HG03521 (cell line): ENCODE measurements around the gene PPP1R11.
"Not testable (repeated sequence)": the region's sequence is repeated elsewhere in the genome, so short reads cannot be mapped to it uniquely, and the experiment has no call there.

Source experiments
- ATAC-seq: cut with Tn5 transposase; IDR thresholded peaks from one replicate; pipeline ENCODE4 v1.9.1; 2021; ENCODE audit warnings: mild to moderate bottlenecking, moderate library complexity; ENCODE audit not compliant: unreplicated experiment

PPP1R11 gene

GRCh38 chr6:30093951-30094661 is 27.1 kb downstream of the PPP1R11 start:
- no peak for ATAC-seq

DNA sequence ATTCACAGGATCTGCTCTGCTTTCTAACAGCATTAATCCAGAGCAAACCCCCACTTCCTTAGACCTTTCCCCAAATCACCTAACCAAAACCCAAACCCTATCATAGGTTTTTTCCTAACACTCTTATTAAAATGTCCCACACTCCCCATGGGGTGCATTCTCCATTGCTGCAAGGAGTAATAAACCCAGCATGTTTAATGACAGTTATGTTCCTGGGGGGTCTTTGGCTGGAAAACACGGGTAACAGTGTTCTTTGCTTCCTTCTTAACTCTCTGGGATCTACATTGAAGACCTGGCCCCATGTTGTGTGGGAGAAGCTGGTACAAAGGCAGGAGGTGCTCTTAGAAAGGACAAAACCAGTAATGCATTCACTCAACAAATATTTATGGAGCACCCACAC is 29.8 kb downstream of the PPP1R11 start:
- ATAC-seq: no peak

DNA sequence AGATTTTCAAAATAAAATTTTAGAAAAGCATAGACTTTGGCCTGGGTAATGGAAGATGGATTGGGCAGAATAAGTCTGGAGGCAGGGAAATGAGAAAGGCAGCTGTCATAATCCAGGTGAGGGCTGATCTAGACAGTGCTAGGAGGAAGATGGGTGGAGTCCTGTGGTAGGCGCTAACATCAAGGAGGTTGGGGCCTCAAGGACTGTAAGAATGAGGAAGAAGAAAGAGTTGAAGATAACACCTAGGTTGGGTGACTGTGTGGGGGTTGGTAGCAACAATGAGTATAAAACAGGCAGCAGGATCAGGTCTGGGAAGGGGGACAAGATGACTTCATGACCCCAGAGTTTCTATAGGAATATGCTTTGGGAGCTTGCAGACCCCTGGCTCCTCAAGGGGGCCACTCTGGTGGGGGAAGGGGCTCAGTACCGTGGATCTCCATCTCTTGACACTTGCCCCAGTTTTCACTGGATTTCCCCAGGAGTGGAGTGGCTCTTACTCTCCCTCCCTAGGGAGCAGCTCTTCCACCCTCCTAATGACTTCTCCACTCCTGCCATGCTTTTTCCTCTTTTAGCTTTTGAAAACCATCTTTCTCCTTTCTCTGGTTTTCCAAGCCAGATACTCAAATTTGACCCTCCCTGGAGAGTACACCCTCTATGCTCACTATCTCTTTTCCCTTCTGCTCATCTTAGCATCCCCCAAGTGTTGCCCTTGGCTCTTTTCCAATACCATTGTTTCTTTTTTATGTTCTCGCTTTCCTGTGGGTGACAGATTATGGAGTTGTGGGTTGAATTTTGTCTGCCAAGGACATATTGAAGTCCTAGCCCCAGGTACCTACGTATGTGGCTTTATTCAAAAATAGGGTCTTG is 31.1 kb downstream of the PPP1R11 start:
- no peak for ATAC-seq

DNA sequence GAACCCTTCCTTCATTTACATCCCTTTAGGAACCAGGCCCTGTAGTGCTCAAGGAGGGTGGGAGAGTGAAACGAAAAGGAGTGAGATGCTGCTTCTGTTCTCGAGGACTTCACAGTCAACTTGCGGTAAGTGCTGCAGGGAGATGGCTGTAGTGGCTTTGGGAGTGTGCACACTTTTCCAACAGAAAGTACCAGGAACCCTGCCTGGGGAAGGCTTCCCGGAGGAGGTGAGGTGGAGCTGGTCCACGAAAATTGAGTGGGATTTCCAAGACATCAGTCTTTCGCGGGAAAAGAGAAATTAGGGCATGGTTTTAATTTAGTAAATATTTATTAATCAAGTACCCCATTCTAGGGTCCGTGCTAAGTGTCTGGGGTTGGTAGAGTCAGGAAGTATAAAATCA is 33.2 kb downstream of the PPP1R11 start:
- ATAC-seq: no peak

GRCh38 chr6:30100585-30101443 is 33.8 kb downstream of the PPP1R11 start:
- no peak for ATAC-seq

GRCh38 chr6:30101444-30102413 is 34.7 kb downstream of the PPP1R11 start:
- peak; percentile 60 for ATAC-seq

GRCh38 chr6:30102414-30102969 is 35.5 kb downstream of the PPP1R11 start:
- no peak for ATAC-seq

- peak; percentile 64 for ATAC-seq
These were observed 36.2 kb downstream of the PPP1R11 start for GRCh38 chr6:30102970-30103871.

GRCh38 chr6:30103872-30104179 is 36.8 kb downstream of the PPP1R11 start:
- no peak for ATAC-seq

GRCh38 chr6:30104661-30105060 is 37.7 kb downstream of the PPP1R11 start:
- ATAC-seq: no peak

DNA sequence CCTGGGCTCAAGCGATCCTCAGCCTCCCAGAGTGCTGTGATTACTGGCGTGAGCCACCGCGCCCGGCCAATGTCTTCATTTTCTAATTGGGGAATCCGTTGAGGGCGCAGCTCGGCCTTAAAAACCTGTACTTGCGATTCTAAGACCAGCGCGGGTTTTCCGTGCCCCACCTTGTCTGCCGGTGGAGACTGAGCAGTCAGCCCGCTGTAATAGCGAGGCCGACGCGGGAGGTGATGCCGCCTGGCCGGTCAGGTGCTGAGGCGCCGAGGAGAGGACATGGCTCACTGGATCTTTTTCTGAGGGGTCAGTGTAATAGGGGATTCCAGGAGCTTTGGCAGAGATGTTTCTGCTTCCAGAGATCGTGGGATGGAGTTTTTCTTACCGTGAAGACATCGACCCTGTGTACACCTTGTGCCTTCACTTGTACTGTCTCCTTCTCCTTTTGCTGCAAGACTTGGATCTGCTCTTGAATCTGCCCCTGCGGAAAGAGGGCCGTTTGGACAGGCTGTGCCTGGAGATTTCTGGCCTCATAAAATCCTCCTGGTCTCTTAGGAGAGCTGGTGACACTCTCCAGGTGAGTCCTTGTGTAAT is 44.4 kb downstream of the PPP1R11 start:
- ATAC-seq: no peak

GRCh38 chr6:30112402-30112994 is 45.5 kb downstream of the PPP1R11 start:
- no peak for ATAC-seq

- ATAC-seq: no peak
These were observed 46.2 kb downstream of the PPP1R11 start, which contains the start of gene TRIM31 for GRCh38 chr6:30113003-30113759. Gene TRIM31, minus strand, starts transcription at chr6:30113090. Its CDS starts 285 bp downstream, at chr6:30112805.

GRCh38 chr6:30113841-30114240 is 46.8 kb downstream of the PPP1R11 start:
- no peak for ATAC-seq

DNA sequence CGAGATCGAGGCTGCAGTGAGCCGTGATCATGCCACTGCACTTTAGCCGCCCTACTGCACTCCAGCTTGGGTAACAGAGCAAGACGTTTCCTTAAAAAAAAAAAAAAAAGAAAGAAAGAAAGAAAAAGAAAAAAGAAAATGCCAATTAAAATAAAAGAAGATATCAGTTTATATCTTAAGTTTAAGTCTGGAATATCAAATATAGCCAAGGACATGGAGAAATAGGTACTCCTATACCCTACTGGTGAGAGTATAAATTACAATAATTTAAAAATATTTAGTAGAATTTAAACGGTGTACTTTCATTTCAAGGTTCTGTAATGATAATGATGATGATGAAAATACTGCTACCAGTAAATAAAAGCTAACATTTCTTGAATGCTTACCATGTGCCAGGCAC is 49.7 kb downstream of the PPP1R11 start:
- ATAC-seq: no peak

DNA sequence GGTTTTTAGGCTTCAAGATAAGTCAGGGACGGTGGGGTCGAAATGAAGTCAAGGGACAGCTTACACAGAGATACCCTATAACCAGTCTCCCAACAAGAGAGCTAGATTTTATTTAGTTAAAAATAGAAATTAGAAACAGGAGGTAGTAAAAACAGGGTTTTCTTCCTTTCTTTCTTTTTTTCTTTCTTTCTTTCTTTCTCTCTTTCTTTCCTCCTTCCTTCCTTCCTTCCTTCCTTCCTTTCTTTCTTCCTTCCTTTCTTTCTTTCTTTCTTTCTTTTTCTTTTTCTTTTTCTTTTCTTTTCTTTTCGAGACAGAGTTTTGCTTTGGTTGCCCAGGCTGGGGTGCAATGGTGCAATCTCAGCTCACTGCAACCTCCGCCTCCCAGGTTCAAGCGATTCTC is 51.7 kb downstream of the PPP1R11 start:
- not testable (repeated sequence) for ATAC-seq
